HUES6 (cell line): Measurements from ENCODE around the gene SCP2.

ENCODE experiments used
- H3K27ac ChIP-seq: 2 replicates; pipeline ENCODE4 v1.7.0; 2013; ENCODE audit warnings: low read depth, mild to moderate bottlenecking, low read length, inconsistent platforms
- H3K27me3 ChIP-seq: 2 replicates; pipeline ENCODE4 v1.6.1; 2013; ENCODE audit warnings: low read length; ENCODE audit not compliant: control insufficient read depth, insufficient read depth
- H3K36me3 ChIP-seq: 2 replicates; pipeline ENCODE4 v1.6.1; 2013; ENCODE audit warnings: low read length; ENCODE audit not compliant: control insufficient read depth, insufficient read depth
- H3K4me1 ChIP-seq: 2 replicates; pipeline ENCODE4 v1.6.1; 2013; ENCODE audit warnings: low read length; ENCODE audit not compliant: control insufficient read depth, insufficient read depth
- H3K4me3 ChIP-seq: 2 replicates; pipeline ENCODE4 v1.5.1; 2013; ENCODE audit warnings: low read depth, low read length
- H3K9ac ChIP-seq: one replicate; pipeline ENCODE4 v1.6.1; 2013; ENCODE audit warnings: mild to moderate bottlenecking, low read length
- H3K9me3 ChIP-seq: 2 replicates; pipeline ENCODE4 v1.6.1; 2013; ENCODE audit warnings: low read depth, low read length; ENCODE audit not compliant: control insufficient read depth, insufficient read depth

The SCP2 gene

GRCh38 chr1:53043271-53043670, 116.2 kb downstream of the SCP2 start:
- H3K27ac ChIP-seq, result no peak overlapping the region
- H3K36me3 ChIP-seq, result 0 out of 2 replicates have a peak, but pooled peaks cover 2% of the 10 kb centered on the region
- H3K4me1 ChIP-seq, result peaks cover 14% of the 10 kb centered on the region
- no peaks in the 10 kb centered on the region for H3K27me3 ChIP-seq
- H3K9ac ChIP-seq, result no peak overlapping the region
- no peak overlapping the region for H3K4me3 ChIP-seq
- no peaks in the 10 kb centered on the region for H3K9me3 ChIP-seq

- H3K4me1 ChIP-seq, result peaks cover 24% of the 10 kb centered on the region
- H3K27me3 ChIP-seq, result no peaks in the 10 kb centered on the region
- H3K27ac ChIP-seq, result no peak overlapping the region
- no peak overlapping the region for H3K9ac ChIP-seq
- no peaks in the 10 kb centered on the region for H3K9me3 ChIP-seq
- no peaks in the 10 kb centered on the region for H3K36me3 ChIP-seq
- no peak overlapping the region for H3K4me3 ChIP-seq
Observed at GRCh38 chr1:53044926-53045325, 117.8 kb downstream of the SCP2 start.

- H3K4me1 ChIP-seq, result peaks cover 24% of the 10 kb centered on the region
- H3K27ac ChIP-seq, result no peak overlapping the region
- H3K9me3 ChIP-seq, result no peaks in the 10 kb centered on the region
- no peak overlapping the region for H3K9ac ChIP-seq
- no peak overlapping the region for H3K4me3 ChIP-seq
- no peaks in the 10 kb centered on the region for H3K27me3 ChIP-seq
- H3K36me3 ChIP-seq, result no peaks in the 10 kb centered on the region
Observed at GRCh38 chr1:53046930-53047329, 119.9 kb downstream of the SCP2 start.

- H3K27ac ChIP-seq, result no peak overlapping the region
- H3K4me3 ChIP-seq, result no peak overlapping the region
Observed at GRCh38 chr1:53047737-53048736, 121.0 kb downstream of the SCP2 start.

GRCh38 chr1:53048960-53049573, 122.0 kb downstream of the SCP2 start:
- Histone ChIP-seq H3K9ac (no peak overlapping the region), H3K36me3 (0 out of 2 replicates have a peak, but pooled peaks cover 2% of the 10 kb centered on the region), H3K27ac (no peak overlapping the region), H3K4me3 (no peak overlapping the region), H3K27me3 (no peaks in the 10 kb centered on the region), H3K9me3 (no peaks in the 10 kb centered on the region), H3K4me1 (peaks cover 17% of the 10 kb centered on the region)

More at GRCh38 chr1:53047737-53048736, 121.0 kb downstream of the SCP2 start:
- H3K9me3 ChIP-seq, result no peaks in the 10 kb centered on the region
- no peak overlapping the region for H3K9ac ChIP-seq
- no peaks in the 10 kb centered on the region for H3K36me3 ChIP-seq
- H3K4me1 ChIP-seq, result peaks cover 22% of the 10 kb centered on the region
- H3K27me3 ChIP-seq, result no peaks in the 10 kb centered on the region

GRCh38 chr1:53049574-53049967, 122.5 kb downstream of the SCP2 start:
- H3K4me1 ChIP-seq, result peaks cover 17% of the 10 kb centered on the region
- H3K27me3 ChIP-seq, result no peaks in the 10 kb centered on the region
- H3K9me3 ChIP-seq, result no peaks in the 10 kb centered on the region
- H3K27ac ChIP-seq, result no peak overlapping the region
- no peak overlapping the region for H3K9ac ChIP-seq
- 0 out of 2 replicates have a peak, but pooled peaks cover 2% of the 10 kb centered on the region for H3K36me3 ChIP-seq
- H3K4me3 ChIP-seq, result no peak overlapping the region

GRCh38 chr1:53050310-53050709, 123.2 kb downstream of the SCP2 start:
- no peak overlapping the region for H3K4me3 ChIP-seq
- no peaks in the 10 kb centered on the region for H3K9me3 ChIP-seq
- no peak overlapping the region for H3K27ac ChIP-seq

GRCh38 chr1:53051676-53052075, 124.6 kb downstream of the SCP2 start:
- Histone ChIP-seq H3K9ac (no peak overlapping the region), H3K27ac (no peak overlapping the region), H3K4me1 (peaks cover 17% of the 10 kb centered on the region), H3K9me3 (no peaks in the 10 kb centered on the region), H3K36me3 (0 out of 2 replicates have a peak, but pooled peaks cover 2% of the 10 kb centered on the region), H3K4me3 (no peak overlapping the region), H3K27me3 (no peaks in the 10 kb centered on the region)

More at GRCh38 chr1:53050310-53050709, 123.2 kb downstream of the SCP2 start:
- Histone ChIP-seq H3K9ac (no peak overlapping the region), H3K4me1 (peaks cover 17% of the 10 kb centered on the region), H3K27me3 (no peaks in the 10 kb centered on the region), H3K36me3 (0 out of 2 replicates have a peak, but pooled peaks cover 2% of the 10 kb centered on the region)

GRCh38 chr1:53057127-53057526, 130.1 kb downstream of the SCP2 start:
- Histone ChIP-seq H3K27ac (no peak overlapping the region), H3K9me3 (no peaks in the 10 kb centered on the region), H3K9ac (no peak overlapping the region), H3K4me3 (no peak overlapping the region), H3K27me3 (peaks cover 49% of the 10 kb centered on the region), H3K4me1 (0 out of 2 replicates have a peak, but pooled peaks cover 4% of the 10 kb centered on the region), H3K36me3 (0 out of 2 replicates have a peak, but pooled peaks cover 2% of the 10 kb centered on the region)

- Histone ChIP-seq H3K9ac (no peak overlapping the region), H3K4me3 (no peak overlapping the region), H3K27me3 (peaks cover 83% of the 10 kb centered on the region), H3K36me3 (no peaks in the 10 kb centered on the region), H3K27ac (no peak overlapping the region), H3K9me3 (no peaks in the 10 kb centered on the region), H3K4me1 (peaks cover 17% of the 10 kb centered on the region)
Observed at GRCh38 chr1:53060579-53060978, 133.5 kb downstream of the SCP2 start.
